ENCODE measurements around the gene NRL.
"Not testable (repeated sequence)": the region's sequence is repeated elsewhere in the genome, so short reads cannot be mapped to it uniquely, and the experiment has no call there.

NRL gene

DNA sequence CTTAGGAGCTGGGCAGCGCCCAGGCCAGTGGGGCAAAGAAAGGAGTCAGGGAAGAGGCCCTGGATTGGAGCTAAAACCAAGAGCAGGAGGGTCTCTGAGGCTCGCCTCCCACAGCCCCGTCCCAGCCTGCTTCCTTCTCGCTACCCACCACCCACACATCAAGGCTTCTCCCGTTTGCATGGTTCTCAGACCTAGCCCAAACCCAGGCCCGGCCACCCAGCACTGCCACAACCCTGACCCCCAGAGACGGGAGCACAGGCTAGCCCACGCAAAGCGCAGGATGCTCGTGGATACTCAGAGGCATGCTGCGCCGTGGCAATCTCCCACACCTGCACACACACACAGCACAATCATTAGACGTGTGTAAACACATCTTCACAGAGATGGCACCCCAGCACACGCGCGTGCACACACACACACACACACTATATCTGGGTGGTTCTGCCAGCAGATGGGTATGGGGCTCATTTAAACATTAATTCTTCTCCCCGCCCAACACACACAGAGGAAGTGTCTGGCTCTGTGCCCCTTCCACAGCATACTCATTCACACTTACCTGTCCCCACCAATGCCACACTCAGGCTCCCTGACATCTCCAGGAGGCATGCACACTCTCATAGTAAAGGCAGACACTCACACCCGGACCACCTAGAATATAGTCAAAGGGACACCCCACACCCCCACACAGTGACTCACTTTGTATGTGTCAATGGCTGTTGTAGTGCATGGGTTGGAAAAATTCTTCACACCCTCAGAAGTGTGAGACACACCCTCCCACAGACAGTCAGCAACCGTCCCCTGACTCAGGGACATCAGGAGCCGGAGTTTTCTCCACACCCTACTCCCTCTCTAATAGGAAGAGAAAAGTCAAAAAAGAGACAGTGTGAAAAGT is 61.8 kb downstream of the NRL start:
- H3K27ac Mint-ChIP-seq: no peak overlapping the region
- no peaks in the 10 kb centered on the region for H3K27me3 Mint-ChIP-seq
- DNase-seq (ENCODE audit: low spot score in 2 of 2) (no peak), ATAC-seq (ENCODE audit: low read depth) (no peak)
- peaks cover 4% of the 10 kb centered on the region for H3K36me3 Mint-ChIP-seq
- no peaks in the 10 kb centered on the region for H3K9me3 Mint-ChIP-seq
- peak overlapping the region; percentile 83 for H3K4me3 Mint-ChIP-seq
- H3K4me1 Mint-ChIP-seq: peaks cover 39% of the 10 kb centered on the region

DNA sequence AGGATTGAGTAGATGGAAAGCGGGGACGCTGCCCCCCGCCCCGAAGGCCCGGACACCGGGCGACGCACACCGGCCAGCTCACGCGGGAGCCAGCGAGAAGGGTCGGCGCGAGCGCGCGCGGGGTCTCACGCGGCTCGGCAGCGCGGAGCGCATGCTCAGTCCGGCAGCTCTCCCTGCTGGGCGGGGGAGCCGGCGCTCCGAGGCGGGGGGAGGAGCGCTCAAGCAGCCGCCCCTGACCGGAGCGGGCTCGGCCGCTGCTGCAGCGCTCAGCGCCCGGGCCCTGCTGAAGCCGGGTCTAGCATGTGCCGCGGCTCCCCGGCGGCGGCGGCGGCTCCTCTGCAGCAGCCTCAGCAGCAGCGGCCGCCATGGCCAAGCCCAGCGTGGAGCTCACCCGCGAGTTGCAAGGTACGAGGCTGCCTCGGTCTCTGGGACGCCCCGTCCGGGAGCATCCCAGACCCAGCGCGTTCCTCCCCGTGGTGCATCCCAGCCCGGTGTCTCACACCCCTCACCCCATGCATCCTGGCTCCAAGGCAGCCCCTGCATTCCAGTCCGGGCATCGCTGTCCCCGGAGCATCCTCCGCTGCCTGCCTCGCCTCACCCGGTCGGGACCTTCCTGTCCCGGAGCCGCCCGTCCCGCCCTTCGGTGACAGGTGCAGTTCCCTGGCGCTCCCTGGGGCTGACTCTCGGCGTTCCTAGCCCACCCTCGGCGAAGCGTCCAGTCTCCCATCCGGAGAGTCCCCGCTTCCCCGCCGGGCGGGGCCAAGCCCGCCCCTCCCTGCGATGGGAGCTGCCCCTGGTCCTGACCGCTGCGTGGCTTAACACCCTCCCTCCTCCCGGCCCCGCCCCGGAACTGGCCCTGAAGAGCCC is 62.7 kb downstream of the NRL start, which contains the start of gene CARMIL3:
Gene CARMIL3, plus strand, starts transcription at position 221 of the 867 bp plus-strand sequence. Its CDS starts 145 bp downstream, at position 366.
- Mint-ChIP-seq H3K27ac (peak within 1 kb of the TSS; percentile 9), H3K4me1 (peaks cover 39% of the 10 kb centered on the region), H3K4me3 (peak within 1 kb of the TSS; percentile 83), H3K36me3 (peaks cover 4% of the 10 kb centered on the region), H3K9me3 (no peaks in the 10 kb centered on the region), H3K27me3 (no peaks in the 10 kb centered on the region)
- ATAC-seq (ENCODE audit: low read depth): peak; percentile 80
- peak; percentile 36 to 51 for DNase-seq (ENCODE audit: low spot score in 2 of 2)

DNA sequence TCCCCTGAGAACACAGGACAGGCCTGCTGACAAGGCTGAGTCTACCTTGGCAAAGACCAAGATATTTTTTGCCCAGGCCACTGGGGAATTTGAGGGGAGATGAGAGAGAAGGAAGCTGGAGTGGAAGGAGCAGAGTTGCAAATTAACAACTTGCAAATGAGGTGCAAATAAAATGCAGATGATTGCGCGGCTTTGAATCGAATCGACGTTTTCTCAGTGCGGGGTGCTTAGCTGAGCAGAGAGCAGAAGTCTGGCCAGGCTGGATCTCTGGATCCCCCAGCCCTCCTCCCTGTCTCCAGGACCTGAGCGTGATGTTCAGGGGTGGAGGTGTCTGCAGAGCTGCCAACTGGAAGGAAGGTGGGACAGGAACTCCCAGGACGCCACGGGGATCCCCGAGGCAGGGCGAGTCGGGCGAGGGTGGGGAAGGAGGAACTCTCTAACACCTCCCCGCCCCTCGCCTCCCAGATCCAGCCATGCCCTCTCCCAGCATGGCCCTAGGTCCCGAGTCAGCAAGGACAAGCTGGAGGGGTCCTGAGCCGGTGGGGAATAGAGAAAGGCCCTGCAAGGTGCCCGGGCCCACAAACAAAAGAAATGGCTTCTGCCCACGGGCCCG is 63.5 kb downstream of the NRL start:
- Mint-ChIP-seq H3K9me3 (no peaks in the 10 kb centered on the region), H3K36me3 (peaks cover 1% of the 10 kb centered on the region), H3K4me3 (peak overlapping the region; percentile 83), H3K4me1 (peaks cover 39% of the 10 kb centered on the region), H3K27ac (peak overlapping the region; percentile 9), H3K27me3 (no peaks in the 10 kb centered on the region)
- ATAC-seq (ENCODE audit: low read depth) (peak; percentile 23), DNase-seq (ENCODE audit: low spot score in 2 of 2) (no peak)

DNA sequence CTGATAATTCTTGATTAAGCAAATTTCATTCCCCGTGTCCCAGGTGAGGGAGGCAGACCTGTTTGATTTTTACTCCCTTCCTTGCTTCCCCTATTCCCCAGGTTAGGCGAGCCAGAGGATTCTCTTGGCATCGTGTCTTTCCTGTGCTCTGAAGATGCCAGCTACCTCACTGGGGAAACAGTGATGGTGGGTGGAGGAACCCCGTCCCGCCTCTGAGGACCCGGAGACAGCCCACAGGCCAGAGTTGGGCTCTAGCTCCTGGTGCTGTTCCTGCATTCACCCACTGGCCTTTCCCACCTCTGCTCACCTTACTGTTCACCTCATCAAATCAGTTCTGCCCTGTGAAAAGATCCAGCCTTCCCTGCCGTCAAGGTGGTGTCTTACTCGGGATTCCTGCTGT is 64.0 kb downstream of the NRL start:
- Mint-ChIP-seq H3K4me3 (peak overlapping the region; percentile 83), H3K4me1 (peaks cover 39% of the 10 kb centered on the region), H3K27ac (peak overlapping the region; percentile 9)
- not testable (repeated sequence) for DNase-seq (ENCODE audit: low spot score in 2 of 2); H3K27me3 Mint-ChIP-seq; ATAC-seq (ENCODE audit: low read depth); H3K36me3 Mint-ChIP-seq; H3K9me3 Mint-ChIP-seq

DNA sequence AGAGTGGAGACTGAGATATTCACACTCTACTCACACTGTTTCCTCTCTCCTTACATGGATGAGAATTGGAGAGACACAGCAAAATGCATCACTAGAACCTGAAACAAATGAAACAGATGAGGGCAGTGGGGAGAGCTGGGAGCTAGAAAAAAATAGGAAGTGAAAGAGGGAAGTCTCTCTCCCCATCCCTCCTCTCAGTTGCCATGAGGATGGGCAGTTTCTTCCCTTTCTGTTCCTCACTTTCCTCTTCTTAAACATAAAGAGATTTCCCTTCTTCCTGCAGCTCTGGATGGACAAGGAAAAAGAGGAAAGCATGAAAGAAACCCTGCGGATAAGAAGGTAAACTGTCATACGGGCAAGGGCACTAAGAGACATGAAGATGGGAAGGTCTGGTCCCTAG is 65.7 kb downstream of the NRL start:
- not testable (repeated sequence) for H3K36me3 Mint-ChIP-seq; H3K4me3 Mint-ChIP-seq; DNase-seq (ENCODE audit: low spot score in 2 of 2); H3K27me3 Mint-ChIP-seq; H3K9me3 Mint-ChIP-seq; H3K27ac Mint-ChIP-seq
- ATAC-seq (ENCODE audit: low read depth): peak; percentile 52
- peaks cover 39% of the 10 kb centered on the region for H3K4me1 Mint-ChIP-seq

DNA sequence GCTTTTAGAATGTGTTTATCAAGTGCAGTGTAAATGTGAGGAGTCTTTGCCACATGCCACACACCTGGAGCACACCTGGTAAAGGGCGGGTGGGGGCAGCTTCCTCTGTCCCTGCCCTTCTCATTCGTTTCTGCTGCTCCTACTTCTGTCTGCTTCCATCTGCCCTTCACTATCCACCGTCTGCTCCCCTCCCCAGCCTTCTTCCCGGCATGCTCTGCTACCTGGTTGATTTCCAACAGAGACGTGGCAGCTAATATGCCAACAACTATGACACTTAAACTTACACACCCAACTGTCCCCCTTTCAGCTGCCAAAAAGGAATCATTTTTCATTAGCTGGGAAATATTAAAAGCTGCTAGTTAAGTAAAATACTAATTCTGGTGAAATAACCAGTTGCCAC is 72.0 kb downstream of the NRL start:
- Mint-ChIP-seq H3K27me3 (peaks cover 4% of the 10 kb centered on the region), H3K4me3 (no peak overlapping the region), H3K36me3 (no peaks in the 10 kb centered on the region), H3K27ac (no peak overlapping the region), H3K9me3 (no peaks in the 10 kb centered on the region), H3K4me1 (peaks cover 2% of the 10 kb centered on the region)
- ATAC-seq (ENCODE audit: low read depth): no peak
- no peak for DNase-seq (ENCODE audit: low spot score in 2 of 2)

DNA sequence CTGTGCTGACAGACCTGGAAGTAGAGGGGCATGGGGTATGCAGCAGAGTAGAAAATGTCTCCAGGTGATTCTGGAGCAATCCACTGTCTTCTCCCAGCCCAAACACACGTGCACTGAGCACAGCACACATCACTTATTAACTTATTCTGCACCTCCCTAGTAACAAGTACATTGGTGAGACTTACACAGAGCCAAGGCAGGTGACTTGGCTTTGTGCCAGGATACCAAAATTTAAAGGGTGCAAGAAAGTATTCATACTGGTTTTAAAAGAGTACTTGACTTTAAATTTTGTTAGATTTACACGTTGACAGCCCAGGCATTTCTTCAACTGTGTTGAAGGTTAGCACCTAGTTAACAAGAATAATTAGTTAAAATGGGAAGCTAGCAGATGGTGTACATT is 74.1 kb downstream of the NRL start:
- no peak overlapping the region for H3K4me3 Mint-ChIP-seq

DNA sequence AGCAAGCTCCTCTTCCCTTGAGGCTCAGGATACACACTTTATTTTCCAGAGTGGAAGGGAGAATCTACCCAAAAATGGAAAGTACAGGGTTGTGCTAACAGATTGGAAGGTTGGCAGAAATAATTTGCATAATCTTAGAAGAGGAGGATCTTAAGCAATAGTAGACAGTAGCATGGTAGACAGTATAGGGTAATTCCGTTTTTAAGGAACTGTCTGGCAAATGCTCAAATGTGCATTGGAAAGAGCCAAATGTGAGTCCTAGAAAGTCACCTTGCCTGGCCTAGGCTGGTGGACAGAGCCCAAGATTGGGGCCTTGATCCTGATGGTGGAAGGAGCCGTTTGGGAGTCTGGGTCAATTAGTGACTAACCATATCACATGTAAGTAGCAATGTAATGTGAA is 76.1 kb downstream of the NRL start:
- Mint-ChIP-seq H3K4me3 (no peak overlapping the region), H3K9me3 (no peaks in the 10 kb centered on the region)
- ATAC-seq (ENCODE audit: low read depth): no peak

More for the DNA sequence above, 74.1 kb downstream of the NRL start:
- DNase-seq (ENCODE audit: low spot score in 2 of 2) (no peak), ATAC-seq (ENCODE audit: low read depth) (no peak)
- H3K27me3 Mint-ChIP-seq: peaks cover 4% of the 10 kb centered on the region
- peaks cover 7% of the 10 kb centered on the region for H3K4me1 Mint-ChIP-seq
- no peaks in the 10 kb centered on the region for H3K36me3 Mint-ChIP-seq
- no peaks in the 10 kb centered on the region for H3K9me3 Mint-ChIP-seq
- H3K27ac Mint-ChIP-seq: no peak overlapping the region

DNA sequence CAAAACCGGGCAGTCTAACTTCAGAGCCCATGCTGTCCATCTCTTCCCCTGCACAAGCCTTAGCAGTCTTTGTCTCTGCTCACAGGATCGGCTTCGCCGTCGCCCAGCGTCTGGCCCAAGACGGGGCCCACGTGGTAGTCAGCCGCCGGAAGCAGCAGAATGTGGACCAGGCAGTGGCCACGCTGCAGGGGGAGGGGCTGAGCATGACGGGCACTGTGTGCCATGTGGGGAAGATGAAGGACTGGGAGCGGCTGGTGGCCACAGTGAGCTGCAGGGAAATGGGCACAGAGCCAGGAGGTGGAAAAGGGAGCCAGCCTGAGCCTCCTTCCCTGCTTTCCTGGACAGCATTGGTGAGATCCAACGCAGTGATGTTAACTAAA is 77.1 kb downstream of the NRL start:
- H3K27me3 Mint-ChIP-seq: no peaks in the 10 kb centered on the region
- ATAC-seq (ENCODE audit: low read depth): no peak
- no peak for DNase-seq (ENCODE audit: low spot score in 2 of 2)
- H3K4me3 Mint-ChIP-seq: no peak overlapping the region
- no peaks in the 10 kb centered on the region for H3K9me3 Mint-ChIP-seq
- no peaks in the 10 kb centered on the region for H3K36me3 Mint-ChIP-seq
- H3K27ac Mint-ChIP-seq: no peak overlapping the region
- H3K4me1 Mint-ChIP-seq: peaks cover 7% of the 10 kb centered on the region

More for the DNA sequence above, 76.1 kb downstream of the NRL start:
- H3K27ac Mint-ChIP-seq: no peak overlapping the region
- peaks cover 8% of the 10 kb centered on the region for H3K4me1 Mint-ChIP-seq
- H3K27me3 Mint-ChIP-seq: peaks cover 1% of the 10 kb centered on the region
- H3K36me3 Mint-ChIP-seq: no peaks in the 10 kb centered on the region
- DNase-seq (ENCODE audit: low spot score in 2 of 2): no peak

DNA sequence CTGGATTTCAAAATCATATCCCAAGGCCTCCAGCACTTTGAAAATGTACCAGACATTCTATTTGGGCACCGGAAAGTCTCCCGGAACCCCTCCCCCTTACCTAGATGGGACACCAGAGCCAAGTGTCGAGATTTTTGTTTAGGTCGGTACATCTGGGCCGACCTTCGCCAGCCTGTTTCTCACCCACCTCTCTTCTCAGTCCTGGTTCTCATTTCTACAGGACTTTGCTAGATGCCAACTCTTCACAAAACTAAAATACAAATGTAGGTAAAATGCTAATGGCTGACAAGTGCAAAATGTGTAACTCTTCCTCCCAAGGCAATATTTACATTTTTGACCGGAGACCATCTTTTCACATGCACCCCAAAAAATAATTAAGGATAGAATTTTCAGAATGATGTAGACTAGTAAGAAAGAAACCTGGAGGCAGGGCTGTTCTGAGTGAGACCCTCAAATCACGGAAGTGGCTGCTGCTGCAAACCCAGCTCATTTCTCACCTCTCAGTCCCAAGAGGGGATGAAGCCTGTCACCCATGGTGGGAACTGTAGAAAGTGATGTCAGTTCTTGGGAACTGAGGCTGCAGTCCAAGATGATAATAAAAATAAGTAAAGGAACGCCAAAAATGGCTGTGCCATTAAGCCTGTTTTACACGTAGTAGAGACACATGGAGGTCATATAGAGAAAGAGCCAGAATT is 77.6 kb downstream of the NRL start:
- peak overlapping the region; percentile 72 for H3K27ac Mint-ChIP-seq
- peak; percentile 21 for ATAC-seq (ENCODE audit: low read depth)

DNA sequence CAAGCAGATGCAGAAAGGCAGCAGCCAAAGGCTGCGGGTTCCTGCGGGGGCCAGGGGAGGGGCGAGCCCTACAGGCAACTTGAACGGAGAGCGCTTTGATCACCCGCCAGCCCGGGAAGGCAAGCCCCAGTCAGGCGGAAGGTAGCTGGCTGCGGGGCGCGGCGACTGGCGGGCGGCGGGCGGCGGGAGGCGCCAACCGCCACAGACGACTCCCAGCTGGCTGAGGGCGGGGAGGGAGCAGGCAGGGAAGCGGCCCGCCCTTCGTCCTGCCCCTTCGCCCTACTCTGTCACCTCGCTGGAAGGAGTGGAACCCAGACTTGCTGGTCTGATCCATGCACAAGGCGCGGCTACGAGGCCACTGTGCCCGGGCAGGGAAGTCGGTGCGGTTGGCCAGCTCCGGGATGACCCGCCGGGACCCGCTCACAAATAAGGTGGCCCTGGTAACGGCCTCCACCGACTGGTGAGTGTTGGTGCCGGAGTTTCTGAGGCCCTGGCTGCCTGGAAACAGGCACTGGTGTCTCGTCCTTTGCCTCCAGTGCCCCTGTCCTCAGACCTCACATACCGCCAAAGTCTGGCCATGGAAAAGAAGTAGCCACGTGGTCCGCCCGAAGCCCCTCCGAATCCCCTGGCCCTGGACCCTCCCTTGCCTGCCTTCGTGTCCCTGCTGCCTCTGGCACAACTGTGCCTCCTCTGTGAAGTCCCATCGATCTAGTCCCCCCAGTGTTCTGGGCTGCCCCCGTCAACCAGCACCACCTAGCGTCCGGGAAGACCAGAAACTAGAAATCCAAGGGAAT is 78.4 kb downstream of the NRL start:
- ATAC-seq (ENCODE audit: low read depth): peak; percentile 85
- DNase-seq (ENCODE audit: low spot score in 2 of 2): peak; percentile 46 to 56
- peak overlapping the region; percentile 72 for H3K27ac Mint-ChIP-seq
- H3K4me3 Mint-ChIP-seq: peak overlapping the region; percentile 88
- H3K4me1 Mint-ChIP-seq: peaks cover 7% of the 10 kb centered on the region
- H3K9me3 Mint-ChIP-seq: peaks cover 2% of the 10 kb centered on the region
- H3K27me3 Mint-ChIP-seq: no peaks in the 10 kb centered on the region
- H3K36me3 Mint-ChIP-seq: no peaks in the 10 kb centered on the region

More for the DNA sequence above, 77.6 kb downstream of the NRL start:
- not testable (repeated sequence) for H3K9me3 Mint-ChIP-seq; H3K36me3 Mint-ChIP-seq; DNase-seq (ENCODE audit: low spot score in 2 of 2); H3K27me3 Mint-ChIP-seq; H3K4me1 Mint-ChIP-seq
- H3K4me3 Mint-ChIP-seq: peak overlapping the region; percentile 88

DNA sequence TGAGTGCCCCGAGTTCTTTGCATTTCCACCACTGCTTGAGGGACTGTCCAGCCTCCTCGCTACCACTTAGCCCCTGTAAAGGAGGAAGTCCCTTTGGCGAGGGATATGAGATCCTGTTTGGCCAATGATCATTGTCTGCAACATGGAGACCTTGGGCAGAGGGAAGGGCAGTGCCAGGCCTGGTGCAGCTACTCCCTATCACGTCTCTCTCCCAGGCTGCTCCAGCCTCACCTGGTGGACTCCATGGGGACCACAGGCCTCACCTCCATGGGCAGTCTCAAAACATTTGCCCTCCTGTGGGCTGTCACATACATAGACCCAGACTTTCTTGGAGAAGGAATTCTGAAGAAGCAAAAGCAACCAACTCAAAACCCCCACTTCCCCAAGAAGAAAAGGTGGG is 79.0 kb downstream of the NRL start:
- ATAC-seq (ENCODE audit: low read depth); H3K27ac Mint-ChIP-seq; H3K36me3 Mint-ChIP-seq; DNase-seq (ENCODE audit: low spot score in 2 of 2); H3K9me3 Mint-ChIP-seq; H3K4me1 Mint-ChIP-seq; H3K27me3 Mint-ChIP-seq: not testable (repeated sequence)
- H3K4me3 Mint-ChIP-seq: peak overlapping the region; percentile 88
